ENCODE data around the gene NANOS3. TPM values are rescaled to one million over a fixed set of nuclear protein-coding genes. Genes with fewer than 3 reads are reported as not detected.

NANOS3 gene
- total and polyA plus RNA-seq, 2 experiments from 2014 or later = not detected

- TF ChIP-seq ZNF462 (CRISPR knock-in tag; IDR thresholded peaks at IDR 0.05) = no peak
- TF ChIP-seq EZH2phosphoT487 (IDR thresholded peaks at IDR 0.05; ENCODE audit: unreplicated experiment) = no peak
- TF ChIP-seq ZNF114 (CRISPR knock-in tag; IDR thresholded peaks at IDR 0.05) = no peak
- no peak for TF ChIP-seq POLR2AphosphoS5 (IDR thresholded peaks at IDR 0.05; ENCODE audit: low read depth)
- no peak for TF ChIP-seq ZNF331 (CRISPR knock-in tag; IDR thresholded peaks at IDR 0.05; ENCODE audit: low read depth)
Measured at GRCh38 chr19:13834244-13835069, 42.5 kb upstream of the NANOS3 start (continued).

- Mint-ChIP-seq H3K36me3 (ENCODE audit: low read depth) (peaks cover 4% of the 10 kb centered on the region), H3K4me3 (no peak overlapping the region), H3K4me1 (peaks cover 19% of the 10 kb centered on the region), H3K9me3 (no peaks in the 10 kb centered on the region), H3K27ac (no peak overlapping the region), H3K27me3 (ENCODE audit: insufficient read depth, low read depth, poor library complexity) (peaks cover 15% of the 10 kb centered on the region)
- peaks cover 18% of the 10 kb centered on the region; the same call in 1 of the 2 replicates for H3F3A ChIP-seq (replicated peaks; ENCODE audit: low read depth)
- no peak for ATAC-seq
- no peak for DNase-seq (ENCODE audit: low spot score)
- H3K4me3 ChIP-seq = no peak overlapping the region
- H3K4me1 ChIP-seq (ENCODE audit: insufficient read depth) = peaks cover 24% of the 10 kb centered on the region; the same call in 1 of the 2 replicates
- no peak overlapping the region for H3K4me2 ChIP-seq
- H2AFZ ChIP-seq = no peak overlapping the region
- peaks cover 12% of the 10 kb centered on the region; the same call in 1 of the 2 replicates for H3K79me2 ChIP-seq (replicated peaks; ENCODE audit: insufficient read depth)
- H3K9me2 ChIP-seq (ENCODE audit: insufficient read depth) = no peaks in the 10 kb centered on the region
- no peak overlapping the region for H3K27ac ChIP-seq (ENCODE audit: low read depth)
- H3K36me3 ChIP-seq (ENCODE audit: insufficient read depth) = no peaks in the 10 kb centered on the region
- no peaks in the 10 kb centered on the region for H3K27me3 ChIP-seq (ENCODE audit: insufficient read depth)
- H4K20me1 ChIP-seq (replicated peaks; ENCODE audit: insufficient read depth) = no peaks in the 10 kb centered on the region; the same call in 1 of the 2 replicates
- TF ChIP-seq CREB1 (CRISPR knock-in tag; IDR thresholded peaks at IDR 0.05; ENCODE audit: low read depth) = no peak
- no peak for TF ChIP-seq ETS1 (IDR thresholded peaks at IDR 0.05)
- TF ChIP-seq STAT1 (IDR thresholded peaks at IDR 0.05; ENCODE audit: unreplicated experiment) = no peak
- TF ChIP-seq CTCF (conservative IDR thresholded peaks at IDR 0.05; ENCODE audit: low read depth in 2 of 2) = no peak
Measured at GRCh38 chr19:13835791-13836723, 40.9 kb upstream of the NANOS3 start.

Measured in GM23338 (cell line).